COLO668 (cell line): ENCODE data around the gene DQX1.

Experiments used
- DNase-seq: peaks from one replicate; lab custom pipeline; 2025; ENCODE audit not compliant: unreplicated experiment; lab: John Stamatoyannopoulos, UW

The DQX1 gene

GRCh38 chr2:74533464-74533863 lies 7.4 kb upstream of the DQX1 start:
- no peak for DNase-seq

- no peak for DNase-seq
Observed at GRCh38 chr2:74532222-74532621, 6.2 kb upstream of the DQX1 start.

- DNase-seq: no peak
Observed at GRCh38 chr2:74531666-74532065, 5.6 kb upstream of the DQX1 start.

GRCh38 chr2:74530239-74531187 lies 4.5 kb upstream of the DQX1 start:
- DNase-seq: peak; percentile 44

GRCh38 chr2:74529357-74530238 lies 3.6 kb upstream of the DQX1 start, which contains the start of the genes AUP1 and HTRA2:
Gene AUP1, minus strand, starts transcription at chr2:74529706. Its CDS starts 77 bp downstream, at chr2:74529629.
Gene HTRA2, plus strand, starts transcription at chr2:74529933. Its CDS starts 74 bp downstream, at chr2:74530007.
- DNase-seq: peak; percentile 99

- no peak for DNase-seq
Observed at GRCh38 chr2:74528600-74529356, 2.7 kb upstream of the DQX1 start.

GRCh38 chr2:74527741-74528140 lies 1.7 kb upstream of the DQX1 start:
- no peak for DNase-seq

- DNase-seq: no peak
Observed at GRCh38 chr2:74526649-74527230, 709 bp upstream of the DQX1 start.

- DNase-seq: no peak
Observed at GRCh38 chr2:74524955-74525716, 895 bp downstream of the DQX1 start.

GRCh38 chr2:74524005-74524404 lies 2.0 kb downstream of the DQX1 start:
- DNase-seq: no peak

- no peak for DNase-seq
Observed at GRCh38 chr2:74522516-74522915, 3.5 kb downstream of the DQX1 start.

GRCh38 chr2:74516650-74517049 lies 9.4 kb downstream of the DQX1 start:
- no peak for DNase-seq

- peak; percentile 39 for DNase-seq
Observed at GRCh38 chr2:74515981-74516633, 9.9 kb downstream of the DQX1 start.

- peak; percentile 47 for DNase-seq
Observed at GRCh38 chr2:74515271-74515980, 10.6 kb downstream of the DQX1 start.

- DNase-seq: peak; percentile 21
Observed at GRCh38 chr2:74514368-74515270, 11.4 kb downstream of the DQX1 start, which contains the start of gene TLX2. Gene TLX2, plus strand, starts transcription at chr2:74514450. Its CDS starts 357 bp downstream, at chr2:74514807.

- no peak for DNase-seq
Observed at GRCh38 chr2:74513605-74514367, 12.2 kb downstream of the DQX1 start.
